SKM-1 (cell line): ENCODE data around the gene ERICH2.

Source experiments
- DNase-seq: peaks from one replicate; lab custom pipeline; 2025; ENCODE audit not compliant: unreplicated experiment; lab: John Stamatoyannopoulos, UW

Gene ERICH2

DNA sequence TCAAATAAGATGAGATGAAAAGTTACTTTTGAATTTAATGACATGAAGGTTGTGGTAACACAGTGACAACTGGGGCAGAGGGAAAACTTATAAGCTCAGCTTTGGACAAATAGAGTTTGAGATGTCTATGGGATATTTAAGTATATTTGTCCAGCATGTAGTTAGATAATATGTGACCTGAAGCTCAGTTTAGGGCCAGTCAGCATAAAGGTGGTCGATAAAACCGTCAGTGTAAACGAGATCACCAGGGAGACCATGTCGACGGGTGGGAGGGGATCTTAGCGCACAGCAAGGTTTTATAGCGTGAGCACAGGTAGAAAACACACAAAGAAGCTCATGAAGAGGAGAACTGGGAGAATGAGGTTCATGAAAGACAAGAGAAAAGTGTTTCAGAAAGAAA is 7.4 kb upstream of the ERICH2 start:
- no peak for DNase-seq

DNA sequence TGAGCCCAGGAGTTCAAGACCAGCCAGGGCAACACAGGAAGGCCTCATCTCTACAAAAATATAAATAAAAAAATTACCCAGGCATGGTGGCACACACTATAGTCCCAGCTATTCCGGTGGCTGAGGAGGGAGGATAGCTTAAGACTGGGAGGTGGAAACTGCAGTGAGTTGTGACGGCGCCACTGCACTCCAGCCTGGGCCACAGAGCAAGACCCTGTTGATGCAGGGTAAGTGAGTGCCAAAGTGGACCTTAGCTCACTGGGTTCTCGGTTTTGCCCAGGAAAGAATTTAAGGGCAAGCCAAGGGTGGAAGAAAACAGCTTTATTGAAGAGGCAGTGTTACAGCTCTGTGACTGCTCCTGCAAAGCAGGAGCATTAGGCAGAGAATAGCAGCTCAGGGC is 6.9 kb upstream of the ERICH2 start:
- DNase-seq = no peak

DNA sequence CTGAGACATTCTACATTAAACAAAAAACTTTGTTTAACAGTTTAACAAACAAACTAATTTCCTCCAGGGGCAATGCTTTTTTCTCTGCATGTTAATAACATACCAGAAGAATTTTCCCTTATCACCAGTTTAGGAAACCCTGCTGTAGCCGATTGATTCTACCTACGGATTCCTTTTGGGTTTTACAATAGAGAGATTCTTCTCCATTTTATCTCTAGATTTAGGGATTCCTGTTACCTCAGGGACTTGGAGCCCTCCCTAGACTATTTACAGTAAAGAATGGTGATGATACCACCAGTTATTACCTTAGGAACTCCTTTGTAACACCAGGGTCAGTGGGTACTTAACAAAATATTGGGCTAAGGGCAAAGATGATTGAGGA is 5.3 kb upstream of the ERICH2 start:
- DNase-seq = no peak

DNA sequence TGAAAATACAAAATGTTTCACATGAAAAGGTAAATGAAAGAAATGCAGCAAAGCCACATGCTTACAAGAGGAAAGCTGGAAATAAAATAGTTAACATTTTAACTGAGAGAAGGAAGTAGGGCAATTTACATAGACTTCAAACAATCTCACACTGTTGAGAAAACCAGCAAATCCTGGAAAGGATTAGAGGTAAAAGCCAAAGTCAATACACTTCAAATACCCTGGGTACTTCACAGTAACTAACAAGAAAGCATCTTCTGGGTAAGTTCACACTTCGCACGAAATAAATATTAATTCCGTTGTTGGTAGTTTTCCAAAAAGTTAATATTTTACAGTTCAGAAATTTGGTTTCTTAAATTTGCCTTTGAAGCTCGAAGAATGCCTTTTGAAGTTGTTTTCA is 3.5 kb upstream of the ERICH2 start:
- DNase-seq = no peak

DNA sequence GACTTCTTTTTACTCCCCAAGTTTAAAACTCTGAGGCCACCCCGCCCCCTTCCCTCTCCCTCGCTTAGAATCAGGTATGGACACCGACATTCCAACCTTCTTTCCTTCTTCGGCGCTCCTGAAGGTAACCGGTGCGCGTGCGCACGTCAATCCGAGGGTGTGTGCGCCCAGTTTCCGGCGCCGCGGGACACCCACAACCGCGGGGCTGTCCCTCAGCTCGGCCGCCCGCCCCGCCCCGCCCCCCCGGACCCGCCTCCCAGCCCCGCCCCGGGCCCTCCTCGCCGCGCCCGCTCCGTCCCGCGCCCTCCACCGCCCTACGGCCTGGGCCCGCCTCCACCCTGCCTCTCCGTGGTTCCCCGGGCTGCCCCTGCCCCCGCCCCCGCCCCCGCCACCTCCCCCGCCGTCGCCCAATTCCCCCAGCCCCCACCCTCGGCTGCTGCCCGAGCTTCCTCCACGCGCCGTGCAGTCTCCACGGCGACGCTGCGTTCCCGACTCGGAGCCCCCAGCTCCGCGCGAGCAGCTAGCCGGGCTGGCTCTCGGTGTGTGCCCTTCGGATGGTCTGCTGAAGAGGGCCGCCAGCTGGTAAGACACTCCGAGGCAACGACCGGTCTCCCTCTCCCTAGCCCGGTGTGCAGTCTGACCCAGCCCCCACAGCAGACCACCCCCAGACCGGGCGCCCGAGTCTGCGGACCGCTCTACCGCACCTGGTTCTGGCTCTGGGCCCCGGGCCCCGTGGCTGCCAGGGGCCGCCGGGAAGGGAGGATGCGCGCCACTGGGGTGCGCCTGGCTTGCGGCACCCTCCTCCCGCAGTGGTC is 635 bp downstream of the ERICH2 start:
- peak; percentile 80 for DNase-seq

DNA sequence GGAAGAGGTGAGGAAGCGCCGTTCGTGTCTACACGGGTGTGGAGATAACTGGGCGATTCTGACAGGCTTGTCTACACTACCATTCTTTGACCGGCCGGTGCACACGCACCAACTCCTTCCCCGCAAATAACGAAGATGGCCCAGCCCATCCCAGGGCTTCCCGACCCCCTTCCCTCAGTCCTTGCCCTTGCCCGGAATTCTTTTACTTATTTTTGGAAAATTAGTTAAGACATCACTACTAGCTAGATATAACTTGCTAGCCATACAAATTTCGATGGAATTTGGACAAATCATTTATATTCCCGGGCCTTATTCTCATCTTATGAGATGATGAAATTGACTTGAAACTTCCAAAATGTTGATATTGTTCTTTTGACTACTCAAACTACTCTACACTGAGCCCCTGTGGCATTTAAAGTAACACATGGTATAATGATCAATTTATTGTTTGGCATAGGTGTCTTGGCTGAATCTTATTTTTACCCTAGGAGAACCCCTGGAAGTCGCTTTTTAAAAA is 1.3 kb downstream of the ERICH2 start:
- no peak for DNase-seq

DNA sequence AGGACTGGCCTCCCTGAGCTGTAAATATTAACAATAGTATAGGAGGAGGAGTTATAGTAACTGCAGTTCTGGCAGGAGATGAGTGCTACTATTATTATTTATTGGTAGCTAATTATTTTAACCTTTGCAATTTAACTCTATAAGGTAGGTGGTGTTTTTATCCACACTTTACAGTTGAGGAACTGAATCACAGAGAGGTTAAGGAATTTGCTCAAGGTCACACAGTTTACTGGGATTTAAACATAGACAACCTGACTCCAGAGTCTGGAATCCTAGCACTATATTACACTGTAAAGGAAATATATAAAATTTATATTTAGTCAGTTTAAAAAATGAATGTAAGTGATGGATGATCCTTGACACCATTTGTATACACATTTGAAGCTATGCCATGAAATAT is 2.1 kb downstream of the ERICH2 start:
- no peak for DNase-seq

DNA sequence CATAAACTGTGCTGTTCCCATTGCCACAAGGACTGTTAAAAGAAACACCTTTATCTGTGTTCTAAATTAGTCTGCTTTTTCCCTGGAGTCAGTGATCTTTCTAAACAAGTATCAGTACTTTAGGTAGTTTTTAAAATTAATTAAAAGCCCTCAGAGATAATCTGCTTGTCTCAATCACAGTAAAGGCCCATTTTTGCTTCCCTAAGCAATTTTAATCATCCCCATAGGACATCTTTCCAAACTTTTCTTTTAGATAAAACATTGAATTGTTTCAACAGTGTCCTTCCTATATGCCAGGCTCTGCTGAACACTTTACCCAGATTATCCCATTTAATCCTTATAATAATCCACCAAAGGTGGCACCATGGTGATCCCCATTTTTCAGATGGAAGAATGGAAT is 3.9 kb downstream of the ERICH2 start:
- DNase-seq = no peak

DNA sequence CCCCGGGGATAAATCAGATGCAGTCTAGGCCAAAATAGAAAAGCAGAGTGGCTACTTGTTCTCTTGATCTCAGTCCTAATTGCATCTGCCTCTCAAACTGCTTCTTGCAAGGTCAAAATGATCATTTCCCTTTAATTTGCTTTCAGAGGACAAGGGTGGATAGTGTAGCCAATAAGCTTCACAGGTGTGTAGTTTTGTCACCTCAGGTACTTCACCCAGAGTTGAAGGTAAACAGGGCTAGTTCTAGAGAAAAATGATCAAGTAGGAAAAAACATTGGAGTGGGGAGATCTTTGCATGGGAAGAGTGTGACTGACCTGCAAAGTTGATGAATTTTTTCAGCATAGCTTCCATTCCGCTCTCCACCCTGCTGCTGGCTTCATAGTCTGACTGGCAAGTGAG is 8.7 kb downstream of the ERICH2 start:
- no peak for DNase-seq

DNA sequence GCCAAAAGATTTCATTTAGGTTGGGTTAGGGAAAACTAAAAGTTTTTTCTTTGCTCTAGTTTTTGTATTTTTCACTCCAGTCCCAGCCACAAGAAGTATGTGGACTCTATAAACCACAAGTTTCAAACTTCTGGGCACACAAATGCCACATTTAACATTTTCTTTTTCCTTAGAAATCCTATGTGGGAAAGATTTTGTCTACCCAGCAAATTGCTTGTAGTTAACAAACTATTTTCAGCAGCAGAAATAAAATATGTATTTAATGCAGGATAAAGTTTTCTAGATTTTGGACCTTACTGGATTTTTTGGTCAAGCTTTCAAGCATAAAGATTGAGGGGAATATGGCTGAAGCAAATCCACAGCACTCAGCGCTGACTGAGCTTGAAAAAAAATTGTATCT is 9.1 kb downstream of the ERICH2 start:
- DNase-seq = no peak

DNA sequence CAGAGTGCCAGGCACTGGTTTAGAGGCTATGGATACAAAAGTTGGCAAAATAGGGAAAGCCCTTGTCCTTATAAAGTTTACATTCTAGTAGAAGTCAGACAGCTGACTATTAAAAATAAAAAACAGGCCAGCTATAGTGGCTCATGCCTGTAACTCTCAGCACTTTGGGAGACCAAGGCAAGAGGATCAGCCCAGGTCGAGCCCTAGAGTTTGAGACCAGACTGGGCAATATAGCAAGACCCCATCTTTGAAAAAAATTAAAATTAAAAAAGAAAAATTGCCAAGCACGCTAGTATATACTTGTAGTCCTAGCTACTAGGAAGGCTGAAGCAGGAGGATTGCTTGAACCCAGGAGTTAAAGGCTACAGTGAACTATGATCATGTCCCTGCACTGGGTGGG is 12.5 kb downstream of the ERICH2 start:
- DNase-seq = no peak

DNA sequence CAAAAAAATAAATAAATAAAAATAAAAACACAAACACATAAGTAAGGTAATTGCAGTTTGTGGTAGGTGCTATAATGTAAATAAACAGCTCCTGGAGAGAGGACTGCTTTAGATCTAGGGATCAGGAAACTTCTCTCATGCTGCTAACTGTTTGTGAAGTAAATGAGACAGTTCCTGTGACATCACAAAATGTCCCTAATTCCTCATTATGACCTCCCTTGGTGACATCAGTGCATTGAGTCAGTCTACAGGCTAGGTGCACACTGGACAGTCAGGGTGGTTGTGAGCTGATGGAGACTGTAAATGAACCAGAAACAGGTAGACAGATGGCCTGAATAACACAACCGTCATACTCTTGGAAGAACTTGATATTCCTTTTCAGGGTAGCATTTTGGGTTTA is 13.4 kb downstream of the ERICH2 start:
- DNase-seq = no peak

DNA sequence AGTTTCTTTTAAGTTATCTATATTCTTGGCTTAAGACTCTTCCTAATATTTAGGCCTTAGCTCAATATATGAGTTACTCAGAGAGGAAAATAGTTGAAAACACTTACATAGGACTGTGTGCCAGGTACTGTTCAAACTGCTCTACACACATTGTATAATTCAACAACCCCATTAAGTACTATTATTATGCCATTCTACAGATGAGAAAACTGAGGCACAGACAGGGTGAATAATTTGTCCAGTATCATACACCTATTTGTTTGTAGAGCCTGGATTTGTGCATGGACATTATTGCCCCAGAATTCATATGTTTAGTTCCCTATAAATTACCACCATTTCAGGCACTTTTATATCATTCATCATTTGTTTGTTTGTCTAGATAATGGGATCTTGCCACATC is 28.8 kb downstream of the ERICH2 start:
- DNase-seq = no peak

DNA sequence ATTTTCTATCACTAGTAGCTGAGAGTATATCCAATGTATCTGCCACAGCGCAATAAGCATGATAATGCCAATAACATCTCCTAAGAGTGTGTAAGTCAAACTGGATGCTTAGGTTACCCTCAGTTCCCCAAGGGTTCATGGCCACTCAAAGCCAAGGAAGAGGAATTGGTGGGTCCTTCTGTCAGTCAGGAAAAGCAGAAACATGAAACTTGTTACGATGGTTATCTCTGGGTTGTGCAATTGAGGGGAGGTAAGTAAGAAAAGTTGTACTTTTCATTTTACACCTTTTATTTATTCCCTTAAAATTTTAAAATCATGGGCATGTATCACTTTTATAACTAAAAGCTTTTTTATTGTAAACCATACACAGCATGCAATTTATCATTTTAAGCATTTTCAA is 36.4 kb downstream of the ERICH2 start:
- DNase-seq = no peak

DNA sequence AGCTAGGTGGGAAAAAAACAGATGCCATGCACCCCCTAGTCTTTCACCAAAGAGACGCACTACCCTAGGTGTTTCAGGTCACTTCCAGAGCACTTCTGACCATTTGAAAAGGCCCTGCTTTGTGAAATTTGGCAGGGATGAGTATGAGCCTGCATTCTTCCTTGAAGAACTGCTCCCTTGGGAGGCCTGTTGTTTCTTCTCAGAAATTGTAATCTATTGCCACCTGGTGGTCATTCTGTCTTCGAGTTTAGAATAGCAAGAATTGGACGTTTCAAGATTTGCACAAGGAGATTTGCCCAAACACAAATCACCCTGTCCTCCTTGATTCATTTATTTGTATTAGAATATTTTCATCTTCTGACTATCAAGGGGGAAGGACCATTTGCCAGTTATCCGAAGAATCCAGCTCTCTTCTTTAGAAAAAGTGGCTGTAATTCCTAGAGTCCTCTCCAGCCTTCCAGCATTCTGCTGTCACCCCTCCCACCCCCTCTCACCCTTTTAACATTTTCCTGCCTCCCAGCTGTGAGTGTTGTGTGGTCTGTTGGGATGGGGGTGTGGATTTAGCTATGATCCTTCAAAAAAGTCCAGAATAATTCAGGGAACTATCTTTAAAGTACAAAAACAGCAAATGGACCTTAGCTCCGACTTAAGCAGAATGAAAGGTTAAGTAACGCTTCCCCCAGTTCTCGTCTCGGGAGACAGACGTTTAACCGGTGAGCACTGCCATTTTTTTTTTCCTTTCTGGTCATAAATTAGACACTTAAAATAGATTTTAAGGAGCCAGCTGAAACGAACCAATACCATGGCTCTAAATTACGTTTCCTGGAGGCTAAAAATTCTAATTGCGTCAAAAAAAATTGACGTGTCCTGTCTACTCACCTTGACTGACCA is 42.8 kb downstream of the ERICH2 start:
- DNase-seq = peak; percentile 71

DNA sequence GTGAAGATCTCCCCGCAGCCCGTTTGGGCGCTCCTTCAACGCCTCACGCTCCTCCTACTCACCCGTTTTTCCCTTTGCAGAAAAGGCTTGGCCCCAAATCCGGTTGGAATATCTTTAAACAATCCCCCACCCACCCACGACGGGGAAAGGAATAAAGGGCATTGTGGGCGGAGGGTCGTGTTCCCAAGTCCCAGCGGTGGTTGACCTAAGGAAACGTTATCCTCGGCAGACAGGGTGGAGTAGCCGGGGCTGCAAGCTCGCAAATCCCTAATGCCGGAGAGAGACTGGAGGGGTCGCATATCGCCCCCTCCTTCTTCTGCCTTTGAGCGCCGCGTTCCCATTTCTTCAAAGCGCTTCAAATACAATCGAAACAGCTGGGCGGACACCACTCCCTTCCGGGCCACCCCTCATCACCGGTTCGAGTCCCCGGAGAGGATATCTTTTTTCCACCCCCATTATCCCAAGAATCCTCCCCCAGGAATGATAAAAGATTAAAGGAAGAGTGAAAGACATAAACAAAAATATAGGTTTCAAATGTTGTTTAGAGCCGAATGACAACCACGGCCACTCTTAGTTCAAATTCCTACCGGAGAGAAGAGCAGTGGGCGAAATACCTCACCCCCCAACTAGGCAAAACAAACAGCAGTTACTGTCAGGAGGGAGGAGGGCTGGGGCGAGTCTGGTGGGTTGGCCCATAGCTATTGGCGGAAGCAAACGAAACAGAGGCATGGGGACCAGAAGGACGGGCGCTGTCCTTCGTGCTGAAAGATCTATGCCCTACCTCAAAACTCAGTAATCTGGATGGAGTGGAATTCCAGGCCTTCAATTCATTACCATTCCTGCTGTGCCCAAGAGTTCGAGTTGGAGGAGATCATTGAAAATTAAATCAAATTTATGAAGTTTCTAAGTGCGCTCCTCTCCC is 43.7 kb downstream of the ERICH2 start:
- DNase-seq = no peak

DNA sequence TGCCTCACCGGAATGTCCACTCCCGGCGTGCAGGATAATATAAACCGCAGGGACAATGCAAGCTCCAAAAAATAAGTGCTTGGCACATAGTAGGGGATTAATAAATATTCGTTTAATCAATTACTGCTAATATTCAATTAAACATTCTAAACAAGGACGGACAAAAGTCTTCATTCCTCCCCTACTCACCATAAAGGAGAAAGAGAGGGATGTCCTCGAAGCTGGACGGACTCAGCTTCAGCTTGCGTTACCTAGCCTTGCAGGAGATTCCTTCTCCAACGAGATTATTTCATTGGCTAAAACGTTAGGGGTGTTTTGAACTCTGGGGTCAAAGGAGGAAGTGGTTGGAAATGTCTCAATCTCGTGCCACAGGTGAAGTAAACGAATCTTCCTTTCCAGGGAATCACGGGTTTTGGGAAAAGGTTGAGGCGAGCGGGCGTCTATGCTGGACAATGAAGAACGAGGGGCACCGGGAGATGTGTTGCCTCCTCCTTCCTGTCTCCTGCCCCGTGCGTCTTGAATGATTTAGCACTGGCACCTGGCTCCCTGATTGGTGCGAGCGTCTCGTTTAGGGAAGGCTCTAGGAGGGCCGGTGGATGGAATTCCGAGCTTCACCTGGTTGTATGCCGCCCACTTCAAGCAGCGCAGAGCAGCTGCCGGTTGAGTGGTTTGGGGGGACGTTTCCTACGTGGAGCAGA is 44.5 kb downstream of the ERICH2 start:
- no peak for DNase-seq

DNA sequence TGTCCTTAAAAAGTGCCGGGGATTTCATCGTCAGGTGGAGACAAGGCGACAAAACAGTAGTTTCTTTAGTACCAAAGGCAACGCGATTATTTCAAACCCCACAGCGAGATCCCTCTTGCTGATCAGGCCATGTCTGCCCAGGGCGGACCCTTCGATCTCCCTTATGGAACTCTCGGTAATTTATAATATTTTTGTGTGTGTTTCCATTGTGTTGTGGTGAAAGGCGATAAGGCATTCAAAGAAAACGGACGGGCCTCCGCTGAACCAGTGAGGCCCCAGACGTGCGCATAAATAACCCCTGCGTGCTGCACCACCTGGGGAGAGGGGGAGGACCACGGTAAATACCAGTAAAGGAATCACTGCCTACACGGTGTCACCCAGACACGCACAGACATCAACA is 45.1 kb downstream of the ERICH2 start:
- DNase-seq = no peak

DNA sequence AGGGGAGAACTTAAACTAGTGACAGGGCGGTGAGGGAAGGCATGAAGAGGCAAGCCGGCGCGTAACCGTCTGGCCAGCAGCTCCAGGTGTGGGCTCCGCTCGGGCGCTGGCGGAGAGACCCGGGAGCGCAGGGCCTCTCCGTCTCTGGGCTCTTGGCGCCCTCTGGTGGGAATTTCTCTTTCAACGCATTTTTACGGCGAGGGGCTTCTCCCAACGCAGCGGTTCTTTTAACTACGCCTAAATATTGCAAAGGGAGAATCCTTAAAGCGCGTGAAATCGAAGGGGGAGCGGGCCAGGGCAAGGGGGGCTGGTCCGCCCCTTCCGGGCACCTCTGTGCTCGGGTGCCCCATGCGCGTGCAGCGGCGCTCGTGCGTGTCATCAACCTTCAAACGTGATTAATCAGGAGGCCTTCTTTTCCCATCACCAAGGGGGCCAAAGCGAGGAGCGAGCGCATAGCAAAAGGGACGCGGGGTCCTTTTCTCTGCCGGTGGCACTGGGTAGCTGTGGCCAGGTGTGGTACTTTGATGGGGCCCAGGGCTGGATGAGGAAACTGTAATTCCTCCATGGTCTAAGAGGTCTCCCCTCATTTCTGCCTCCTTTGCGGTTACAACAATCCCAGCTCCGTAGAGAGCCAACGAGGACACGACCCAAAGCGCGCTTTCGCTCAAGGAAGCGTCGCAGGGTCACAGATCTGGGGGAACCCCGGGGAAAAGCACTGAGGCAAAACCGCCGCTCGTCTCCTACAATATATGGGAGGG is 45.7 kb downstream of the ERICH2 start:
- DNase-seq = peak; percentile 42
